Activated gamma-delta T cell treated with Interleukin-2 at 50 U/mL for 16 hours (primary cell): Measurements from ENCODE around the gene GTF2F2.
"Not testable (repeated sequence)": the region's sequence is repeated elsewhere in the genome, so short reads cannot be mapped to it uniquely, and the experiment has no call there.

Experiments used
- DNase-seq: peaks from one replicate; pipeline ENCODE4 v3.0.0-alpha.2; 2020

GTF2F2 gene

GRCh38 chr13:45180713-45181601 lies 60.6 kb downstream of the GTF2F2 start:
- DNase-seq, result no peak

GRCh38 chr13:45184693-45185092 lies 64.4 kb downstream of the GTF2F2 start:
- DNase-seq, result no peak

- DNase-seq, result no peak
These were observed 65.0 kb downstream of the GTF2F2 start for GRCh38 chr13:45185286-45185685.

GRCh38 chr13:45189077-45189476 lies 68.8 kb downstream of the GTF2F2 start:
- DNase-seq, result not testable (repeated sequence)

GRCh38 chr13:45189511-45189910 lies 69.2 kb downstream of the GTF2F2 start:
- not testable (repeated sequence) for DNase-seq

GRCh38 chr13:45191874-45192273 lies 71.6 kb downstream of the GTF2F2 start:
- DNase-seq, result no peak

- no peak for DNase-seq
These were observed 74.0 kb downstream of the GTF2F2 start for GRCh38 chr13:45194081-45194939.

GRCh38 chr13:45195421-45195820 lies 75.1 kb downstream of the GTF2F2 start:
- DNase-seq, result no peak

GRCh38 chr13:45196096-45196495 lies 75.8 kb downstream of the GTF2F2 start:
- DNase-seq, result no peak

GRCh38 chr13:45196622-45197021 lies 76.3 kb downstream of the GTF2F2 start:
- DNase-seq, result no peak

- no peak for DNase-seq
These were observed 77.7 kb downstream of the GTF2F2 start for GRCh38 chr13:45198041-45198440.

GRCh38 chr13:45198924-45199323 lies 78.6 kb downstream of the GTF2F2 start:
- DNase-seq, result no peak

- DNase-seq, result no peak
These were observed 79.4 kb downstream of the GTF2F2 start for GRCh38 chr13:45199711-45200110.

- no peak for DNase-seq
These were observed 80.5 kb downstream of the GTF2F2 start, which contains the start of gene KCTD4 for GRCh38 chr13:45200701-45201232. Gene KCTD4, minus strand, starts transcription at chr13:45201045. Its CDS starts 6,478 bp downstream, at chr13:45194567.

- DNase-seq, result no peak
These were observed 84.8 kb downstream of the GTF2F2 start for GRCh38 chr13:45205124-45205523.

GRCh38 chr13:45206340-45206739 lies 86.0 kb downstream of the GTF2F2 start:
- DNase-seq, result no peak

GRCh38 chr13:45207319-45207718 lies 87.0 kb downstream of the GTF2F2 start:
- DNase-seq, result no peak

- DNase-seq, result no peak
These were observed 87.8 kb downstream of the GTF2F2 start for GRCh38 chr13:45208132-45208531.

GRCh38 chr13:45209229-45209628 lies 88.9 kb downstream of the GTF2F2 start:
- no peak for DNase-seq

GRCh38 chr13:45215392-45216077 lies 95.2 kb downstream of the GTF2F2 start:
- DNase-seq, result no peak

GRCh38 chr13:45216193-45216592 lies 95.9 kb downstream of the GTF2F2 start:
- DNase-seq, result no peak

GRCh38 chr13:45218689-45219088 lies 98.4 kb downstream of the GTF2F2 start:
- no peak for DNase-seq
